Subcutaneous abdominal adipose tissue (tissue), 5 donors: Measurements from ENCODE around the gene DHRSX.

Experiments used
- H3K27ac ChIP-seq: one replicate; pipeline ENCODE4 v1.7.0; 2013; ENCODE audit warnings: low read depth, mild to moderate bottlenecking, inconsistent platforms, low read length, moderate library complexity
- H3K27me3 ChIP-seq, 5 donors: one replicate each; pipeline ENCODE4 v1.7.0; 2013; ENCODE audit warnings: low read length in 5 of 5, inconsistent platforms in 1 of 5; ENCODE audit not compliant: control insufficient read depth in 5 of 5, insufficient read depth in 4 of 5
- H3K36me3 ChIP-seq, 5 donors: one replicate each; pipeline ENCODE4 v1.7.0; 2013; ENCODE audit warnings: low read length in 5 of 5; ENCODE audit not compliant: control insufficient read depth in 5 of 5, insufficient read depth in 5 of 5
- H3K4me1 ChIP-seq, 5 donors: one replicate each; pipeline ENCODE4 v1.7.0; 2013; ENCODE audit warnings: low read length in 5 of 5, mild to moderate bottlenecking in 3 of 5, moderate library complexity in 1 of 5; ENCODE audit not compliant: control insufficient read depth in 5 of 5, insufficient read depth in 5 of 5
- H3K4me3 ChIP-seq, 5 donors: one replicate each; pipeline ENCODE4 v1.7.0; 2013; ENCODE audit warnings: low read length in 5 of 5, low read depth in 1 of 5
- H3K9ac ChIP-seq, 5 donors: one replicate each; pipeline ENCODE4 v1.7.0; 2013; ENCODE audit warnings: low read length in 5 of 5, mild to moderate bottlenecking in 4 of 5, moderate library complexity in 3 of 5
- H3K9me3 ChIP-seq, 5 donors: one replicate each; pipeline ENCODE4 v1.7.0; 2013; ENCODE audit warnings: low read length in 5 of 5; ENCODE audit not compliant: control insufficient read depth in 5 of 5
- donor health status: healthy.
- donor health status: healthy.
- donor health status: healthy.
- donor health status: healthy.
- donor health status: healthy.

Gene DHRSX

DNA sequence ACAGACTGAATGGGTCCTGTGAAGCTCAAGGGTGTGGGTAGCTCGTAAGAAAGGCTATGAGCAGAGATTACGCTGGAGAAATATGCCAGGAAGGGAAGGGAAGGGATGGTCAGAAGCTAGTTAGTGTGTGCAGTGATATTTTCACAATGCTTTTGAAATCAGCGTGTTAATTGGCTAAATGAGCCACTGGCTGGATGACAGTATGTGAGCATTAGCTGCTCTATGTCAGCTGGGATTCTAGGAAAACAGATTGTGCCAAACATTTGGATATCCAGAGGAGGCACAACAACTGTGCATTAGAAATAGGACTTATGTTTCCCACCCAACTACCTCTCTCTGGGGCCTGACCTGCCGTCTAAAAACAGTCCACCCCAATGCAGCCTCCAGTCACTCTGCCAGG lies 168.5 kb downstream of the DHRSX start:
- Histone ChIP-seq H3K4me3 (no peak overlapping the region), H3K27ac (no peak overlapping the region), H3K27me3 (no peaks in the 10 kb centered on the region), H3K9me3 (peaks cover 0 to 2% (median 0%) of the 10 kb centered on the region in 5 donors), H3K36me3 (peaks cover 0 to 2% (median 0%) of the 10 kb centered on the region in 5 donors), H3K9ac (no peak overlapping the region), H3K4me1 (no peaks in the 10 kb centered on the region)

- no peak overlapping the region for H3K4me3 ChIP-seq
- H3K4me1 ChIP-seq, result no peaks in the 10 kb centered on the region
- H3K36me3 ChIP-seq, result peaks cover 0 to 2% (median 0%) of the 10 kb centered on the region in 5 donors
- H3K27me3 ChIP-seq, result no peaks in the 10 kb centered on the region
- no peak overlapping the region for H3K9ac ChIP-seq
- H3K27ac ChIP-seq, result no peak overlapping the region
- peaks cover 0 to 2% (median 0%) of the 10 kb centered on the region in 5 donors for H3K9me3 ChIP-seq
These were observed 169.9 kb downstream of the DHRSX start for GRCh38 chrX:2330910-2331309.

GRCh38 chrX:2330487-2330886 lies 170.3 kb downstream of the DHRSX start:
- no peak overlapping the region for H3K4me3 ChIP-seq
- no peak overlapping the region for H3K27ac ChIP-seq
- peaks cover 0 to 2% (median 0%) of the 10 kb centered on the region in 5 donors for H3K9me3 ChIP-seq
- H3K27me3 ChIP-seq, result no peaks in the 10 kb centered on the region
- no peaks in the 10 kb centered on the region for H3K36me3 ChIP-seq
- H3K4me1 ChIP-seq, result peaks cover 0 to under 1% (median 0%) of the 10 kb centered on the region in 5 donors
- H3K9ac ChIP-seq, result no peak overlapping the region

DNA sequence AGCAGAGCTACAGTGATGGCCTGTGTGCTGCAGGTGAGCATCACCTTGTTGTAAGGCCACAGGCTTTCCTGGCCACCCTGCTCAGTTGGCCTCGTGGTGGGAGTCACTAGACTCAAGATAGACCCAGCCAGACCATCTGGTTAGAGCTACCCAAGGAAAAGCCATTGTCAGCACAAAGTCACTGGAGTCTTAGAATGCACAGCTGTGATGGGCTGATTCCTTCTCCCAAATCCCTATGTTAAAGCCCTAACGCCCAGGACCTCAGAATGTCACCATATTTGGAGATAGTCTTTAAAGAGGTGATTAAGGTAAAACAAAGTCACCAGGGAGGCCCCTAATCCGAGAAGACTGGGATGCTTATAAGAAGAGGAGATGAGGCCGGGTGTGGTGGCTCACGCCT lies 173.4 kb downstream of the DHRSX start:
- Histone ChIP-seq H3K27me3 (no peaks in the 10 kb centered on the region), H3K4me1 (peaks cover 0 to 9% (median 0%) of the 10 kb centered on the region in 5 donors), H3K27ac (no peak overlapping the region), H3K9me3 (peaks cover 0 to 2% (median 0%) of the 10 kb centered on the region in 5 donors), H3K9ac (no peak overlapping the region), H3K4me3 (no peak overlapping the region), H3K36me3 (no peaks in the 10 kb centered on the region)

DNA sequence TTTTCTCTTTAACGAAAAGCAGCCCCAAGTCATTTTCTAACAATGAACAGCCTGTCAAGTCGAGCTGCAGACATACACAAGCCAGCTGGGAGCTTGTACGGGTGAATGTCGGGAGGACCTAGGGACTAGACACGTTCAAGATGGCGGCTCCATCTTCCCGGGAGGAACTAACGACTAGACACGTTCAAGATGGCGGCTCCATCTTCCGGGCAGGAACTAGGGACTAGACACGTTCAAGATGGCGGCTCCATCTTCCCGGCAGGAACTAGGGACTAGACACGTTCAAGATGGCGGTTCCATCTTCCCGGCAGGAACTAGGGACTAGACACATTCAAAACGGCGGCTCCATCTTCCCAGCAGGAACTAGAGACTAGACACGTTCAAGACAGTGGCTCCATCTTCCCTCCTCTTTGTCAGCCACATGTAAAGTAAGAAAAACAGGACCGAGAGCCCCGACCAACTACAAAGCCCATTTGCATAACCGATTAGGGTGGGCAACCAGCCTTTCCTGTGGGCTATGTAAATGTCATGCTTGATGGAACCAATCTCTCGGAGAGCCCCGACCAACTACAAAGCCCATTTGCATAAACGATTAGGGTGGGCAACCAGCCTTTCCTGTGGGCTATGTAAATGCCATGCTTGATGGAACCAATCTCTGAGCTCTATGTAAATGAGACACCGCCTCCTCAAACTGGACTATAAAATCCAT lies 175.5 kb downstream of the DHRSX start:
- Histone ChIP-seq H3K4me1 (peaks cover 2 to 19% (median 10%) of the 10 kb centered on the region in 5 donors), H3K9me3 (peaks cover 0 to 2% (median 0%) of the 10 kb centered on the region in 5 donors), H3K27me3 (no peaks in the 10 kb centered on the region), H3K27ac (no peak overlapping the region), H3K9ac (no peak overlapping the region), H3K4me3 (peak overlapping the region; percentile 64 to 84 (median 66)), H3K36me3 (peaks cover 0 to 3% (median 0%) of the 10 kb centered on the region in 5 donors)

DNA sequence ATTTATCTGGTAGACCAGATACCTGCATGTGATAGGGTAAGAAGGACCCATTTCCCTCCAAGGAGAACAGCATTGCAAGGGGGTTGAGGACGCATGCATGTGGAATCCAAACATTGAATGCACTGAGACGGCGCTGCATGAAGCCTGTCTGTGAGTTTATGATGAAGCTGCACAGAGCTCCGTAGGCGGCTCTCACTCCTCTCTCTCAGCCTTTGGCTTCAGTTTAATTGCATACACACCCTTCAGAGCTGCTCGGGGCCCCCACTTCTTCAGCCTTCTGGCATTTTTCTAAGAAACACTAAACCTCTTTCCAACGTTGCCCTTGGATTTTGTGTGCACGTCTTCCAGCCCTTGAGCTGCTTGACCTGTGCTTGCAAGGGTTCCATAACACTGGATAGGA lies 176.6 kb downstream of the DHRSX start:
- H3K27ac ChIP-seq, result no peak overlapping the region

GRCh38 chrX:2321411-2321810 lies 179.4 kb downstream of the DHRSX start:
- no peak overlapping the region for H3K4me3 ChIP-seq
- H3K27me3 ChIP-seq, result no peaks in the 10 kb centered on the region
- H3K4me1 ChIP-seq, result peaks cover 2 to 19% (median 12%) of the 10 kb centered on the region in 5 donors
- no peak overlapping the region for H3K9ac ChIP-seq
- no peaks in the 10 kb centered on the region for H3K9me3 ChIP-seq
- peak overlapping the region; percentile 65 for H3K27ac ChIP-seq
- peaks cover 0 to 3% (median 0%) of the 10 kb centered on the region in 5 donors for H3K36me3 ChIP-seq

More for the DNA sequence above, 176.6 kb downstream of the DHRSX start:
- H3K36me3 ChIP-seq, result peaks cover 0 to 3% (median 0%) of the 10 kb centered on the region in 5 donors
- peaks cover 0 to under 1% (median 0%) of the 10 kb centered on the region in 5 donors for H3K9me3 ChIP-seq
- H3K27me3 ChIP-seq, result no peaks in the 10 kb centered on the region
- H3K9ac ChIP-seq, result no peak overlapping the region
- no peak overlapping the region for H3K4me3 ChIP-seq
- H3K4me1 ChIP-seq, result peaks cover 2 to 19% (median 10%) of the 10 kb centered on the region in 5 donors

GRCh38 chrX:2320580-2321327 lies 180.0 kb downstream of the DHRSX start:
- Histone ChIP-seq H3K9me3 (peaks cover 0 to under 1% (median 0%) of the 10 kb centered on the region in 5 donors), H3K4me1 (peaks cover 2 to 19% (median 12%) of the 10 kb centered on the region in 5 donors), H3K36me3 (peaks cover 0 to 3% (median 0%) of the 10 kb centered on the region in 5 donors), H3K9ac (peak overlapping the region in 1 of 5 donors; percentile 21), H3K27ac (peak overlapping the region; percentile 65), H3K27me3 (no peaks in the 10 kb centered on the region), H3K4me3 (peak overlapping the region in 2 of 5 donors; percentile 48 to 56)

DNA sequence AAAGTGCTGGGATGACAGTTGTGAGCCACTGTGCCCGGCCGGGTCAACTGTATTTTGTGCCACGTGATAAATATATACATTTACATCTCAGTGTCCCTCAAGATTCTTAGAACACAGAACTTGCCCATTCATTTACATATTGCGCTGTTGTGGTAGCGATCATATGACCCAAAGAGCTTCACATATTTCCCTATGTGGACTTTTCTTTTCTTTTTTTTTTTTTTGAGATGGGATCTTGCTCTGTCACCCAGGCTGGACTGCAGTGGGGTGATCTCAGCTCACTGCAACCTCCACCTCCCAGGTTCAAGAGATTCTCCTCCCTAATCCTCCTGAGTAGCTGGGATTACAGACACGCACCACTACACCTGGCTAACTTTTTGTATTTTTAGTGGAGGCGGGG lies 180.7 kb downstream of the DHRSX start:
- Histone ChIP-seq H3K4me1 (peaks cover 2 to 16% (median 8%) of the 10 kb centered on the region in 5 donors), H3K9ac (no peak overlapping the region), H3K9me3 (peaks cover 0 to 6% (median 5%) of the 10 kb centered on the region in 5 donors), H3K27ac (peak overlapping the region; percentile 65), H3K36me3 (peaks cover 0 to 3% (median 0%) of the 10 kb centered on the region in 5 donors), H3K4me3 (no peak overlapping the region), H3K27me3 (no peaks in the 10 kb centered on the region)

GRCh38 chrX:2318371-2318770 lies 182.4 kb downstream of the DHRSX start:
- no peak overlapping the region for H3K4me3 ChIP-seq
- H3K9me3 ChIP-seq, result peaks cover 0 to 6% (median 5%) of the 10 kb centered on the region in 5 donors
- H3K9ac ChIP-seq, result no peak overlapping the region
- H3K36me3 ChIP-seq, result peaks cover 0 to 3% (median 0%) of the 10 kb centered on the region in 5 donors
- H3K27me3 ChIP-seq, result no peaks in the 10 kb centered on the region
- no peak overlapping the region for H3K27ac ChIP-seq
- peaks cover 2 to 16% (median 8%) of the 10 kb centered on the region in 5 donors for H3K4me1 ChIP-seq
